DOHH2 (cell line): ENCODE measurements around the gene RPL18.
A peak's percentile ranks its signal among the peaks of the same experiment; 100 is the strongest.

Experiments
- H3F3A ChIP-seq: fragments of 200-600 bp; sonication (generic), shearing (Covaris generic); 2 replicates; pipeline ENCODE4 v1.6.0; 2016; ENCODE audit warnings: antibody characterized with exemption, mild to moderate bottlenecking; ENCODE audit not compliant: control insufficient read depth, insufficient read depth
- H3K27ac ChIP-seq: fragments of 200-600 bp; sonication (generic); 2 replicates; pipeline ENCODE4 v1.5.1; 2014; ENCODE audit warnings: low read depth, mild to moderate bottlenecking, low read length, moderate library complexity
- H3K27me3 ChIP-seq: fragments of 200-600 bp; sonication (generic); 2 replicates; pipeline ENCODE4 v1.6.1; 2014; ENCODE audit warnings: mild to moderate bottlenecking, low read length, mixed read lengths; ENCODE audit not compliant: control insufficient read depth
- H3K36me3 ChIP-seq: fragments of 200-600 bp; sonication (generic); 2 replicates; pipeline ENCODE4 v1.6.1; 2014; ENCODE audit warnings: mild to moderate bottlenecking, low read length, moderate library complexity, mixed read lengths; ENCODE audit not compliant: control insufficient read depth
- H3K4me1 ChIP-seq: fragments of 200-600 bp; sonication (generic); 2 replicates; pipeline ENCODE4 v1.6.1; 2014; ENCODE audit warnings: mild to moderate bottlenecking, low read length, mixed read lengths; ENCODE audit not compliant: control insufficient read depth
- H3K4me2 ChIP-seq: fragments of 200-600 bp; sonication (generic); 2 replicates; pipeline ENCODE4 v1.6.0; 2014; ENCODE audit warnings: mild to moderate bottlenecking, low read length, moderate library complexity
- H3K4me3 ChIP-seq: fragments of 200-600 bp; sonication (generic); 2 replicates; pipeline ENCODE4 v1.5.1; 2014; ENCODE audit warnings: mild to moderate bottlenecking, low read length, mixed read lengths
- H3K79me2 ChIP-seq: fragments of 200-600 bp; sonication (generic); 2 replicates; pipeline ENCODE4 v1.6.1; 2014; ENCODE audit warnings: mild to moderate bottlenecking, low read length, mixed read lengths; ENCODE audit not compliant: control insufficient read depth
- H3K9me2 ChIP-seq: fragments of 200-600 bp; sonication (generic); replicated peaks from 2 replicates; pipeline ENCODE4 v1.6.1; 2014; ENCODE audit warnings: mild to moderate bottlenecking, low read length, mixed read lengths; ENCODE audit not compliant: control insufficient read depth
- H3K9me3 ChIP-seq: fragments of 200-600 bp; sonication (generic); 2 replicates; pipeline ENCODE4 v1.6.1; 2014; ENCODE audit warnings: antibody characterized with exemption, low read length, mixed read lengths; ENCODE audit not compliant: control insufficient read depth, insufficient read depth
- H4K20me1 ChIP-seq: fragments of 200-600 bp; sonication (generic); 2 replicates; pipeline ENCODE4 v1.6.0; 2014; ENCODE audit warnings: low read depth, mild to moderate bottlenecking, antibody characterized with exemption, low read length, moderate library complexity; ENCODE audit not compliant: control insufficient read depth, insufficient read depth
- CTCF ChIP-seq: fragments of 200-600 bp; sonication (generic); IDR thresholded peaks from one replicate; pipeline ENCODE4 v1.5.1; 2014; ENCODE audit warnings: antibody characterized with exemption, mild to moderate bottlenecking, low read depth, low read length; ENCODE audit not compliant: poor library complexity, severe bottlenecking
- EZH2phosphoT487 ChIP-seq: fragments of 200-600 bp; sonication (generic); IDR thresholded peaks from 2 replicates; pipeline ENCODE4 v1.6.1; 2017; ENCODE audit warnings: borderline replicate concordance, mild to moderate bottlenecking, antibody characterized with exemption, low read length, moderate library complexity, mixed read lengths

The RPL18 gene

GRCh38 chr19:48637449-48637947 is 18.5 kb upstream of the RPL18 start:
- Histone ChIP-seq H3K36me3 (peaks cover 15% of the 10 kb centered on the region), H3F3A (peaks cover 22% of the 10 kb centered on the region), H3K4me2 (peak overlapping the region; percentile 93), H4K20me1 (no peaks in the 10 kb centered on the region), H3K4me3 (peak overlapping the region; percentile 87), H3K79me2 (peaks cover 27% of the 10 kb centered on the region), H3K27me3 (no peaks in the 10 kb centered on the region), H3K4me1 (peaks cover 58% of the 10 kb centered on the region), H3K9me3 (no peaks in the 10 kb centered on the region), H3K27ac (peak overlapping the region; percentile 96), H3K9me2 (no peaks in the 10 kb centered on the region)
- TF ChIP-seq EZH2phosphoT487 (no peak), CTCF (no peak)

GRCh38 chr19:48636859-48637448 is 18.0 kb upstream of the RPL18 start, which contains the start of gene DBP:
Gene DBP, minus strand, starts transcription at chr19:48637379. Its CDS starts 385 bp downstream, at chr19:48636994.
- Histone ChIP-seq H3K36me3 (peaks cover 15% of the 10 kb centered on the region), H3K4me2 (peak within 1 kb of the TSS; percentile 93)
- TF ChIP-seq CTCF: peak; percentile 37
- TF ChIP-seq EZH2phosphoT487: no peak

GRCh38 chr19:48635966-48636858 is 17.2 kb upstream of the RPL18 start:
- Histone ChIP-seq H4K20me1 (no peaks in the 10 kb centered on the region), H3K9me2 (no peaks in the 10 kb centered on the region), H3K4me1 (peaks cover 59% of the 10 kb centered on the region), H3K79me2 (peaks cover 27% of the 10 kb centered on the region), H3K9me3 (no peaks in the 10 kb centered on the region), H3F3A (peaks cover 20% of the 10 kb centered on the region), H3K27me3 (no peaks in the 10 kb centered on the region), H3K4me3 (peak overlapping the region; percentile 87), H3K4me2 (peak overlapping the region; percentile 93), H3K36me3 (peaks cover 19% of the 10 kb centered on the region), H3K27ac (peak overlapping the region; percentile 96)
- TF ChIP-seq EZH2phosphoT487 (no peak), CTCF (no peak)

More at GRCh38 chr19:48636859-48637448, 18.0 kb upstream of the RPL18 start, which contains the start of gene DBP:
- Histone ChIP-seq H3K4me3 (peak within 1 kb of the TSS; percentile 87), H3K27me3 (no peaks in the 10 kb centered on the region), H3K9me3 (no peaks in the 10 kb centered on the region), H3F3A (peaks cover 22% of the 10 kb centered on the region), H3K27ac (peak within 1 kb of the TSS; percentile 96), H3K4me1 (peaks cover 59% of the 10 kb centered on the region), H3K79me2 (peaks cover 27% of the 10 kb centered on the region), H3K9me2 (no peaks in the 10 kb centered on the region), H4K20me1 (no peaks in the 10 kb centered on the region)
